ENCODE data around the gene RAB11FIP2. TPM values are rescaled to one million over a fixed set of nuclear protein-coding genes. Genes with fewer than 3 reads are reported as not detected.

The RAB11FIP2 gene
- total RNA-seq, 1 experiment from 2014 or later = 12.2 TPM

GRCh38 chr10:118045837-118046394 is 825 bp downstream of the RAB11FIP2 start:
- peaks cover 32% of the 10 kb centered on the region for H3K4me1 Mint-ChIP-seq
- peak; percentile 54 for DNase-seq (ENCODE audit: low spot score)
- peak overlapping the region; percentile 89 for H3K4me3 Mint-ChIP-seq
- ATAC-seq = peak; percentile 27
- H3K27me3 Mint-ChIP-seq (ENCODE audit: low read depth) = no peaks in the 10 kb centered on the region
- H3K36me3 Mint-ChIP-seq = no peaks in the 10 kb centered on the region
- peak overlapping the region; percentile 88 for H3K27ac Mint-ChIP-seq
- CTCF ChIA-PET = interaction anchor here (0.7 to 2.4 kb wide), 3 partner anchors 12 to 213 kb away, joined by 3 to 9 read pairs (median 3); no protein-coding TSS in a partner anchor
- no peaks in the 10 kb centered on the region for H3K9me3 Mint-ChIP-seq
- POLR2A ChIA-PET = interaction anchor here (0.5 kb wide), 1 partner anchor 43 kb away, joined by 11 read pairs; no protein-coding TSS in a partner anchor
- TF ChIP-seq HMGXB4 (CRISPR knock-in tag; IDR thresholded peaks at IDR 0.05) (no peak), ZNF317 (CRISPR knock-in tag; IDR thresholded peaks at IDR 0.05; ENCODE audit: borderline replicate concordance, low read depth) (no peak), GABPB1 (CRISPR knock-in tag; IDR thresholded peaks at IDR 0.05) (no peak), ZNF396 (CRISPR knock-in tag; IDR thresholded peaks at IDR 0.05; ENCODE audit: borderline replicate concordance) (no peak), CREM (CRISPR knock-in tag; IDR thresholded peaks at IDR 0.05) (no peak), ZNF121 (CRISPR knock-in tag; IDR thresholded peaks at IDR 0.05) (no peak), NR1H2 (CRISPR knock-in tag; IDR thresholded peaks at IDR 0.05) (no peak), JAZF1 (CRISPR knock-in tag; IDR thresholded peaks at IDR 0.05) (no peak), FOXK1 (CRISPR knock-in tag; IDR thresholded peaks at IDR 0.05) (no peak), TCF7 (CRISPR knock-in tag; IDR thresholded peaks at IDR 0.05; ENCODE audit: low read depth) (no peak), HMGA2 (CRISPR knock-in tag; IDR thresholded peaks at IDR 0.05) (no peak), SP1 (CRISPR knock-in tag; conservative IDR thresholded peaks at IDR 0.05) (no peak), ZBTB21 (CRISPR knock-in tag; IDR thresholded peaks at IDR 0.05; ENCODE audit: borderline replicate concordance) (no peak), ESRRA (CRISPR knock-in tag; IDR thresholded peaks at IDR 0.05; ENCODE audit: borderline replicate concordance) (no peak)
- TF ChIP-seq, protein P1, sequence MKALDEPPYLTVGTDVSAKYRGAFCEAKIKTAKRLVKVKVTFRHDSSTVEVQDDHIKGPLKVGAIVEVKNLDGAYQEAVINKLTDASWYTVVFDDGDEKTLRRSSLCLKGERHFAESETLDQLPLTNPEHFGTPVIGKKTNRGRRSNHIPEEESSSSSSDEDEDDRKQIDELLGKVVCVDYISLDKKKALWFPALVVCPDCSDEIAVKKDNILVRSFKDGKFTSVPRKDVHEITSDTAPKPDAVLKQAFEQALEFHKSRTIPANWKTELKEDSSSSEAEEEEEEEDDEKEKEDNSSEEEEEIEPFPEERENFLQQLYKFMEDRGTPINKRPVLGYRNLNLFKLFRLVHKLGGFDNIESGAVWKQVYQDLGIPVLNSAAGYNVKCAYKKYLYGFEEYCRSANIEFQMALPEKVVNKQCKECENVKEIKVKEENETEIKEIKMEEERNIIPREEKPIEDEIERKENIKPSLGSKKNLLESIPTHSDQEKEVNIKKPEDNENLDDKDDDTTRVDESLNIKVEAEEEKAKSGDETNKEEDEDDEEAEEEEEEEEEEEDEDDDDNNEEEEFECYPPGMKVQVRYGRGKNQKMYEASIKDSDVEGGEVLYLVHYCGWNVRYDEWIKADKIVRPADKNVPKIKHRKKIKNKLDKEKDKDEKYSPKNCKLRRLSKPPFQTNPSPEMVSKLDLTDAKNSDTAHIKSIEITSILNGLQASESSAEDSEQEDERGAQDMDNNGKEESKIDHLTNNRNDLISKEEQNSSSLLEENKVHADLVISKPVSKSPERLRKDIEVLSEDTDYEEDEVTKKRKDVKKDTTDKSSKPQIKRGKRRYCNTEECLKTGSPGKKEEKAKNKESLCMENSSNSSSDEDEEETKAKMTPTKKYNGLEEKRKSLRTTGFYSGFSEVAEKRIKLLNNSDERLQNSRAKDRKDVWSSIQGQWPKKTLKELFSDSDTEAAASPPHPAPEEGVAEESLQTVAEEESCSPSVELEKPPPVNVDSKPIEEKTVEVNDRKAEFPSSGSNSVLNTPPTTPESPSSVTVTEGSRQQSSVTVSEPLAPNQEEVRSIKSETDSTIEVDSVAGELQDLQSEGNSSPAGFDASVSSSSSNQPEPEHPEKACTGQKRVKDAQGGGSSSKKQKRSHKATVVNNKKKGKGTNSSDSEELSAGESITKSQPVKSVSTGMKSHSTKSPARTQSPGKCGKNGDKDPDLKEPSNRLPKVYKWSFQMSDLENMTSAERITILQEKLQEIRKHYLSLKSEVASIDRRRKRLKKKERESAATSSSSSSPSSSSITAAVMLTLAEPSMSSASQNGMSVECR (CRISPR knock-in tag; IDR thresholded peaks at IDR 0.05; ENCODE audit: borderline replicate concordance) = no peak
- TF ChIP-seq, protein P2, sequence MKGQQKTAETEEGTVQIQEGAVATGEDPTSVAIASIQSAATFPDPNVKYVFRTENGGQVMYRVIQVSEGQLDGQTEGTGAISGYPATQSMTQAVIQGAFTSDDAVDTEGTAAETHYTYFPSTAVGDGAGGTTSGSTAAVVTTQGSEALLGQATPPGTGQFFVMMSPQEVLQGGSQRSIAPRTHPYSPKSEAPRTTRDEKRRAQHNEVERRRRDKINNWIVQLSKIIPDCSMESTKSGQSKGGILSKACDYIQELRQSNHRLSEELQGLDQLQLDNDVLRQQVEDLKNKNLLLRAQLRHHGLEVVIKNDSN (CRISPR knock-in tag; IDR thresholded peaks at IDR 0.05) = no peak
- TF ChIP-seq, protein P3, sequence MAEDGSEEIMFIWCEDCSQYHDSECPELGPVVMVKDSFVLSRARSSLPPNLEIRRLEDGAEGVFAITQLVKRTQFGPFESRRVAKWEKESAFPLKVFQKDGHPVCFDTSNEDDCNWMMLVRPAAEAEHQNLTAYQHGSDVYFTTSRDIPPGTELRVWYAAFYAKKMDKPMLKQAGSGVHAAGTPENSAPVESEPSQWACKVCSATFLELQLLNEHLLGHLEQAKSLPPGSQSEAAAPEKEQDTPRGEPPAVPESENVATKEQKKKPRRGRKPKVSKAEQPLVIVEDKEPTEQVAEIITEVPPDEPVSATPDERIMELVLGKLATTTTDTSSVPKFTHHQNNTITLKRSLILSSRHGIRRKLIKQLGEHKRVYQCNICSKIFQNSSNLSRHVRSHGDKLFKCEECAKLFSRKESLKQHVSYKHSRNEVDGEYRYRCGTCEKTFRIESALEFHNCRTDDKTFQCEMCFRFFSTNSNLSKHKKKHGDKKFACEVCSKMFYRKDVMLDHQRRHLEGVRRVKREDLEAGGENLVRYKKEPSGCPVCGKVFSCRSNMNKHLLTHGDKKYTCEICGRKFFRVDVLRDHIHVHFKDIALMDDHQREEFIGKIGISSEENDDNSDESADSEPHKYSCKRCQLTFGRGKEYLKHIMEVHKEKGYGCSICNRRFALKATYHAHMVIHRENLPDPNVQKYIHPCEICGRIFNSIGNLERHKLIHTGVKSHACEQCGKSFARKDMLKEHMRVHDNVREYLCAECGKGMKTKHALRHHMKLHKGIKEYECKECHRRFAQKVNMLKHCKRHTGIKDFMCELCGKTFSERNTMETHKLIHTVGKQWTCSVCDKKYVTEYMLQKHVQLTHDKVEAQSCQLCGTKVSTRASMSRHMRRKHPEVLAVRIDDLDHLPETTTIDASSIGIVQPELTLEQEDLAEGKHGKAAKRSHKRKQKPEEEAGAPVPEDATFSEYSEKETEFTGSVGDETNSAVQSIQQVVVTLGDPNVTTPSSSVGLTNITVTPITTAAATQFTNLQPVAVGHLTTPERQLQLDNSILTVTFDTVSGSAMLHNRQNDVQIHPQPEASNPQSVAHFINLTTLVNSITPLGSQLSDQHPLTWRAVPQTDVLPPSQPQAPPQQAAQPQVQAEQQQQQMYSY (CRISPR knock-in tag; IDR thresholded peaks at IDR 0.05) = no peak
- TF ChIP-seq, protein P4, sequence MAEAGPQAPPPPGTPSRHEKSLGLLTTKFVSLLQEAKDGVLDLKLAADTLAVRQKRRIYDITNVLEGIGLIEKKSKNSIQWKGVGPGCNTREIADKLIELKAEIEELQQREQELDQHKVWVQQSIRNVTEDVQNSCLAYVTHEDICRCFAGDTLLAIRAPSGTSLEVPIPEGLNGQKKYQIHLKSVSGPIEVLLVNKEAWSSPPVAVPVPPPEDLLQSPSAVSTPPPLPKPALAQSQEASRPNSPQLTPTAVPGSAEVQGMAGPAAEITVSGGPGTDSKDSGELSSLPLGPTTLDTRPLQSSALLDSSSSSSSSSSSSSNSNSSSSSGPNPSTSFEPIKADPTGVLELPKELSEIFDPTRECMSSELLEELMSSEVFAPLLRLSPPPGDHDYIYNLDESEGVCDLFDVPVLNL (CRISPR knock-in tag; IDR thresholded peaks at IDR 0.05; ENCODE audit: borderline replicate concordance, low read depth) = no peak

Data from WTC11 (cell line).